Measurements from ENCODE around the gene ST6GAL1. TPM values are rescaled to one million over a fixed set of nuclear protein-coding genes. Genes with fewer than 3 reads are reported as not detected.
"Not testable (repeated sequence)": the region's sequence is repeated elsewhere in the genome, so short reads cannot be mapped to it uniquely, and the experiment has no call there.

ST6GAL1 gene
- total RNA-seq, 6 donors from 2014 or later = 72.6 to 141 (median 93.3) TPM

GRCh38 chr3:186988806-186989205 lies 58.5 kb downstream of the ST6GAL1 start:
- DNase-seq (no peak), ATAC-seq (ENCODE audit: low FRiP score in 2 of 2) (no peak)
- Histone ChIP-seq H3K9me3 (no peaks in the 10 kb centered on the region), H3K27ac (no peak overlapping the region), H3K4me3 (no peak overlapping the region), H3K4me1 (peaks cover 2 to 7% (median 3%) of the 10 kb centered on the region in 4 donors), H3K36me3 (no peaks in the 10 kb centered on the region), H3K27me3 (no peaks in the 10 kb centered on the region)
- WGBS, 2 donors = 94% methylated on average over 3 of the region's 3 CpGs
- TF ChIP-seq POLR2A (IDR thresholded peaks at IDR 0.05) = no peak
- TF ChIP-seq, protein P1, sequence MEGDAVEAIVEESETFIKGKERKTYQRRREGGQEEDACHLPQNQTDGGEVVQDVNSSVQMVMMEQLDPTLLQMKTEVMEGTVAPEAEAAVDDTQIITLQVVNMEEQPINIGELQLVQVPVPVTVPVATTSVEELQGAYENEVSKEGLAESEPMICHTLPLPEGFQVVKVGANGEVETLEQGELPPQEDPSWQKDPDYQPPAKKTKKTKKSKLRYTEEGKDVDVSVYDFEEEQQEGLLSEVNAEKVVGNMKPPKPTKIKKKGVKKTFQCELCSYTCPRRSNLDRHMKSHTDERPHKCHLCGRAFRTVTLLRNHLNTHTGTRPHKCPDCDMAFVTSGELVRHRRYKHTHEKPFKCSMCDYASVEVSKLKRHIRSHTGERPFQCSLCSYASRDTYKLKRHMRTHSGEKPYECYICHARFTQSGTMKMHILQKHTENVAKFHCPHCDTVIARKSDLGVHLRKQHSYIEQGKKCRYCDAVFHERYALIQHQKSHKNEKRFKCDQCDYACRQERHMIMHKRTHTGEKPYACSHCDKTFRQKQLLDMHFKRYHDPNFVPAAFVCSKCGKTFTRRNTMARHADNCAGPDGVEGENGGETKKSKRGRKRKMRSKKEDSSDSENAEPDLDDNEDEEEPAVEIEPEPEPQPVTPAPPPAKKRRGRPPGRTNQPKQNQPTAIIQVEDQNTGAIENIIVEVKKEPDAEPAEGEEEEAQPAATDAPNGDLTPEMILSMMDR (IDR thresholded peaks at IDR 0.05) = no peak
- no peak for TF ChIP-seq POLR2AphosphoS5 (IDR thresholded peaks at IDR 0.05)
- TF ChIP-seq EP300 (IDR thresholded peaks at IDR 0.05) = no peak

GRCh38 chr3:186989429-186989828 lies 59.1 kb downstream of the ST6GAL1 start:
- 84 to 100% methylated on average over 1 of the region's 1 CpG for WGBS, 2 donors
- Histone ChIP-seq H3K9me3 (no peaks in the 10 kb centered on the region), H3K4me3 (no peak overlapping the region), H3K36me3 (no peaks in the 10 kb centered on the region), H3K27me3 (no peaks in the 10 kb centered on the region), H3K4me1 (peaks cover 0 to 7% (median 3%) of the 10 kb centered on the region in 4 donors), H3K27ac (no peak overlapping the region)
- DNase-seq = no peak
- no peak for ATAC-seq (ENCODE audit: low FRiP score in 2 of 2)
- TF ChIP-seq POLR2A (IDR thresholded peaks at IDR 0.05) (no peak), POLR2AphosphoS5 (IDR thresholded peaks at IDR 0.05) (no peak), EP300 (IDR thresholded peaks at IDR 0.05) (no peak)
- TF ChIP-seq, protein P1 (IDR thresholded peaks at IDR 0.05) = no peak

DNA sequence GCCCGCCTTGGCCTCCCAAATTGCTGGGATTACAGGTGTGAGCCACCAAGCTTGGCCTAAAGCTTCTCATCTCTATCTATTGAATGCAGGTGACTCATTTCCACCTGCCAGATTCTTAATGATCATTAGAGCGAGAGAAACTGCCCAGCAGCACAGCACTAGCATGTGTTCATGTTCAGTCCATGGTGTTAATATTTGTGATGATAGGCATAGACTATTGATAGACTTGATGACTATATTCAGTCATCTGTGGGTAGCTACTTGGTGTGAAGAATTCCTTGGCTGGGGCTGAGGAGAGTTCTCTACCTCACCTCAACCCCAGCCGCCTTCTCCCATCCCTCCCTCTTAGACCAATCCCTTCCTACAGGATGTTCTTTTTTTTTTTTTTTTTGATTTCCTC lies 60.0 kb downstream of the ST6GAL1 start:
- no peaks in the 10 kb centered on the region for H3K27me3 ChIP-seq
- no peaks in the 10 kb centered on the region for H3K9me3 ChIP-seq
- 98 to 99% methylated on average over 3 of the region's 3 CpGs for WGBS, 2 donors
- H3K4me3 ChIP-seq = no peak overlapping the region
- TF ChIP-seq POLR2AphosphoS5 (IDR thresholded peaks at IDR 0.05) = no peak
- TF ChIP-seq, protein P1 (IDR thresholded peaks at IDR 0.05) = no peak
- TF ChIP-seq POLR2A (IDR thresholded peaks at IDR 0.05) = no peak
- TF ChIP-seq EP300 (IDR thresholded peaks at IDR 0.05) = no peak
- DNase-seq = no peak
- ATAC-seq (ENCODE audit: low FRiP score in 2 of 2) = no peak
- H3K4me1 ChIP-seq = peaks cover 0 to 7% (median 3%) of the 10 kb centered on the region in 4 donors
- H3K27ac ChIP-seq = no peak overlapping the region
- H3K36me3 ChIP-seq = no peaks in the 10 kb centered on the region

GRCh38 chr3:186990878-186991308 lies 60.6 kb downstream of the ST6GAL1 start:
- WGBS, 2 donors = 89% methylated on average over 5 of the region's 5 CpGs
- DNase-seq (no peak), ATAC-seq (ENCODE audit: low FRiP score in 2 of 2) (no peak)
- no peaks in the 10 kb centered on the region for H3K36me3 ChIP-seq
- no peaks in the 10 kb centered on the region for H3K9me3 ChIP-seq
- no peak overlapping the region for H3K27ac ChIP-seq
- no peaks in the 10 kb centered on the region for H3K27me3 ChIP-seq
- no peak for TF ChIP-seq EP300 (IDR thresholded peaks at IDR 0.05)
- TF ChIP-seq POLR2A (IDR thresholded peaks at IDR 0.05) = no peak
- TF ChIP-seq, protein P1 (IDR thresholded peaks at IDR 0.05) = no peak
- peak in 1 of 2 donors; percentile 10 for TF ChIP-seq POLR2AphosphoS5 (IDR thresholded peaks at IDR 0.05)
- H3K4me3 ChIP-seq = no peak overlapping the region
- peaks cover 0 to 7% (median 3%) of the 10 kb centered on the region in 4 donors for H3K4me1 ChIP-seq

DNA sequence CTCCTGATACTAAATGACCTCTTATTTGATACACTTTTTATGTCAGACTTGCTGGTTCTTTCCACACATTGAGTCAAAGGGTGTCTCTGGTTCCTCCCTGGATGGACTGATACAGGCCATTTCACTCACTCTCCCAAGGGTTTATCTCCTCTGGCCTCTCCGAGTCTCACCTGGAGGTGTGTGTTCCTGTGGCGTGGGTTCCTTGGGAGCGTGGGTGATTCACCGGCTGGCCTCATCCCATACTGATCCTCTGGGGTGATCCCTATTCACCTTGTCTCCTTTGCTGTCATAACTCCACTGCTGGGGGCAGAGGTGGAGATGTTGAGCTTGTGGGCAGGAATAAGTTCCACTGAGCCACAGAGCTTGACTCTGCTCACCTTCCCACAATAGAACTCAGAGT lies 61.1 kb downstream of the ST6GAL1 start:
- Histone ChIP-seq H3K4me3 (no peak overlapping the region), H3K9me3 (no peaks in the 10 kb centered on the region), H3K36me3 (no peaks in the 10 kb centered on the region), H3K4me1 (peaks cover 0 to 4% (median 2%) of the 10 kb centered on the region in 4 donors), H3K27me3 (no peaks in the 10 kb centered on the region), H3K27ac (peak overlapping the region in 1 of 4 donors; percentile 16)
- no peak for ATAC-seq (ENCODE audit: low FRiP score in 2 of 2)
- TF ChIP-seq POLR2A (IDR thresholded peaks at IDR 0.05) (no peak), POLR2AphosphoS5 (IDR thresholded peaks at IDR 0.05) (no peak), EP300 (IDR thresholded peaks at IDR 0.05) (no peak)
- TF ChIP-seq, protein P1 (IDR thresholded peaks at IDR 0.05) = no peak
- WGBS, 2 donors = 95 to 100% methylated on average over 4 of the region's 4 CpGs
- no peak for DNase-seq

- H3K4me3 ChIP-seq; H3K4me1 ChIP-seq; H3K27me3 ChIP-seq; H3K36me3 ChIP-seq; H3K9me3 ChIP-seq; ATAC-seq (ENCODE audit: low FRiP score in 2 of 2); DNase-seq: not testable (repeated sequence)
- H3K27ac ChIP-seq = peak overlapping the region in 1 of 4 donors; percentile 16
- whole genome bisulfite sequencing, 2 donors = 65 to 80% methylated on average over 1 of the region's 1 CpG
These were observed 61.8 kb downstream of the ST6GAL1 start for GRCh38 chr3:186992096-186992495.

Measured in upper lobe of left lung (tissue), 6 donors.